Osteocyte (in vitro differentiated cells): ENCODE results near the gene TMEM108. TPM values are rescaled to one million over a fixed set of nuclear protein-coding genes. Genes with fewer than 3 reads are reported as not detected.
A peak's percentile ranks its signal among the peaks of the same experiment; 100 is the strongest.

Experiments used
- DNase-seq: peaks from one replicate; pipeline ENCODE4 v3.0.0; 2021; ENCODE audit warnings: mixed read lengths; ENCODE audit not compliant: unreplicated experiment; ENCODE audit errors: extremely low spot score
- H3K27ac Mint-ChIP-seq: one replicate; pipeline ENCODE4 v1.8.0; 2021; ENCODE audit warnings: mild to moderate bottlenecking, mixed read lengths; ENCODE audit not compliant: unreplicated experiment
- H3K27me3 Mint-ChIP-seq: one replicate; pipeline ENCODE4 v1.8.0; 2021; ENCODE audit warnings: mixed read lengths; ENCODE audit not compliant: unreplicated experiment
- H3K36me3 Mint-ChIP-seq: one replicate; pipeline ENCODE4 v1.8.0; 2021; ENCODE audit warnings: mixed read lengths; ENCODE audit not compliant: unreplicated experiment
- H3K4me1 Mint-ChIP-seq: one replicate; pipeline ENCODE4 v1.8.0; 2021; ENCODE audit warnings: mixed read lengths; ENCODE audit not compliant: unreplicated experiment
- H3K4me3 Mint-ChIP-seq: one replicate; pipeline ENCODE4 v1.8.0; 2021; ENCODE audit warnings: mild to moderate bottlenecking, moderate library complexity, mixed read lengths; ENCODE audit not compliant: unreplicated experiment
- H3K9me3 Mint-ChIP-seq: one replicate; pipeline ENCODE4 v1.8.0; 2021; ENCODE audit warnings: mixed read lengths; ENCODE audit not compliant: unreplicated experiment
- CTCF ChIP-seq: fragments of 200-600 bp; sonication (generic); IDR thresholded peaks from 2 replicates; pipeline ENCODE4 v1.5.0; 2021; ENCODE audit warnings: antibody characterized with exemption, mild to moderate bottlenecking, moderate library complexity
- total RNA-seq: library from RNA; stranded (reverse); gene quantifications from 2 replicates; pipeline ENCODE4 v1.2.1, GENCODE V29; 2021

Gene TMEM108
- total RNA-seq, 1 donor from 2014 or later: 3.7 TPM

GRCh38 chr3:133041524-133041829 lies 3.3 kb downstream of the TMEM108 start:
- Mint-ChIP-seq H3K4me1 (peaks cover 18% of the 10 kb centered on the region), H3K27ac (no peak overlapping the region), H3K27me3 (peaks cover 33% of the 10 kb centered on the region), H3K36me3 (no peaks in the 10 kb centered on the region), H3K4me3 (no peak overlapping the region), H3K9me3 (no peaks in the 10 kb centered on the region)
- no peak for DNase-seq
- no peak for TF ChIP-seq CTCF

GRCh38 chr3:133042778-133043177 lies 4.6 kb downstream of the TMEM108 start:
- peaks cover 27% of the 10 kb centered on the region for H3K4me1 Mint-ChIP-seq
- no peak for TF ChIP-seq CTCF
- H3K27me3 Mint-ChIP-seq: peaks cover 23% of the 10 kb centered on the region
- no peak overlapping the region for H3K4me3 Mint-ChIP-seq
- no peaks in the 10 kb centered on the region for H3K36me3 Mint-ChIP-seq
- no peak overlapping the region for H3K27ac Mint-ChIP-seq
- no peak for DNase-seq
- no peaks in the 10 kb centered on the region for H3K9me3 Mint-ChIP-seq

DNA sequence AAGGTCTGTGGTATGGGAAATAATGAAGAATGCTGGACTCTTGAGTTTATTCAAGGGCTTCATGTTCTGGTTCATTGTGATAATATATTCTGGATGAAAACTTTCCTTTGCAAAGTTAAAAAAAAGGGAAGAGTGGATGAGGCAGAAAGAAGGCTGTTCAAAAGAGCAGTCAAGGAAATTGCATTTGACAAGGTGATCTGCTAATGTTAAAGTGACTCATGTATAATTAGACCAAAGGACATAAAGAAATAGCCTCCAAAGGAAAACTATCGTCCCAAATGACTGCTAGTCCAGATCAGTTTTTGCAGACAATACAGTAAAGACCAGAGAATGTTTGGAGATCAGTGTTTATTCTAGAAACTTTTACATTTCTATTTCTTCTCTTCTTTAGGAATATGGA lies 9.8 kb downstream of the TMEM108 start:
- H3K27me3 Mint-ChIP-seq: peaks cover 14% of the 10 kb centered on the region
- no peak overlapping the region for H3K4me3 Mint-ChIP-seq
- no peak for TF ChIP-seq CTCF
- H3K36me3 Mint-ChIP-seq: no peaks in the 10 kb centered on the region
- peak overlapping the region; percentile 5 for H3K27ac Mint-ChIP-seq
- peaks cover 27% of the 10 kb centered on the region for H3K4me1 Mint-ChIP-seq
- H3K9me3 Mint-ChIP-seq: no peaks in the 10 kb centered on the region
- no peak for DNase-seq

GRCh38 chr3:133049491-133049890 lies 11.3 kb downstream of the TMEM108 start:
- no peak for TF ChIP-seq CTCF
- DNase-seq: no peak
- Mint-ChIP-seq H3K9me3 (no peaks in the 10 kb centered on the region), H3K27ac (no peak overlapping the region), H3K36me3 (no peaks in the 10 kb centered on the region), H3K27me3 (peaks cover 12% of the 10 kb centered on the region), H3K4me3 (no peak overlapping the region), H3K4me1 (peaks cover 28% of the 10 kb centered on the region)

GRCh38 chr3:133050891-133051290 lies 12.7 kb downstream of the TMEM108 start:
- Mint-ChIP-seq H3K9me3 (no peaks in the 10 kb centered on the region), H3K27me3 (peaks cover 12% of the 10 kb centered on the region), H3K4me1 (peaks cover 28% of the 10 kb centered on the region), H3K4me3 (no peak overlapping the region), H3K36me3 (no peaks in the 10 kb centered on the region), H3K27ac (no peak overlapping the region)
- DNase-seq: no peak
- TF ChIP-seq CTCF: no peak
